AG09309 (cell line): ENCODE measurements around the gene POMT2.

Experiments
- DNase-seq: peaks from one replicate; pipeline ENCODE4 v3.0.0-alpha.2; 2010; ENCODE audit warnings: low read depth
- H3K4me3 ChIP-seq: 2 replicates; pipeline ENCODE4 v1.5.1; 2011; ENCODE audit warnings: mild to moderate bottlenecking, low read depth, low read length, moderate library complexity; ENCODE audit not compliant: control insufficient read depth
- CTCF ChIP-seq: IDR thresholded peaks from 2 replicates; pipeline ENCODE4 v1.5.1; 2011; ENCODE audit warnings: mild to moderate bottlenecking, low read depth, low read length, inconsistent platforms; ENCODE audit not compliant: insufficient read depth, control insufficient read depth; ENCODE audit errors: missing control alignments

The POMT2 gene

GRCh38 chr14:77225254-77225653, 95.4 kb downstream of the POMT2 start:
- TF ChIP-seq CTCF = no peak
- H3K4me3 ChIP-seq = no peak overlapping the region
- no peak for DNase-seq
